K562 (cell line): ENCODE measurements around the gene PSG5. TPM values are rescaled to one million over a fixed set of nuclear protein-coding genes. Genes with fewer than 3 reads are reported as not detected.

Experiments used
- ATAC-seq: fragments of 200-7000 bp; cut with Tn5 transposase; 3 replicates; pipeline ENCODE4 v1.9.1; 2020; ENCODE audit warnings: moderate library complexity
- BruUV-seq: library from RNA; stranded (reverse); fragments of 400-500 nt; replicated peaks from 2 replicates; lab custom pipeline; 2021; lab: Mats Ljungman, UMichigan
- CTCF ChIA-PET: fragments of 300-600 bp; formaldehyde crosslinking; extraction: SDS; loops from one replicate; lab custom pipeline; 2021; ENCODE audit warnings: low intra/inter-chr PET ratio; lab: Yijun Ruan, JAX
- POLR2A ChIA-PET: fragments of 300-600, 350-650 bp; sonication (Branson Sonifier 250); formaldehyde crosslinking; extraction: SDS; loops from one replicate; lab custom pipeline; 2021; ENCODE audit warnings: antibody characterized with exemption, inconsistent platforms; lab: Yijun Ruan, JAX
- DNase-seq, 4 experiments: peaks; one replicate each; pipeline versions ENCODE4 v3.0.0 to v3.0.0-alpha.2; 2011 to 2018; ENCODE audit warnings: low spot score in 3 of 4, mixed read lengths in 3 of 4; ENCODE audit errors: extremely low read depth in 1 of 4
- FAIRE-seq: peaks from 2 replicates; lab custom pipeline; 2011; peaks lifted over from hg19 to GRCh38; lab: Jason Lieb, UNC
- H2AFZ ChIP-seq: 2 replicates; pipeline ENCODE4 v1.6.0; 2011; ENCODE audit warnings: low read depth, low read length, control low read depth, inconsistent platforms
- H3K27ac ChIP-seq: fragments of 200-600 bp; 3 replicates; pipeline ENCODE4 v1.8.0; 2011; ENCODE audit warnings: low read depth, mild to moderate bottlenecking, control low read depth, inconsistent platforms, low read length, moderate library complexity, mixed read lengths; ENCODE audit errors: extremely low read depth
- H3K27me3 ChIP-seq, 2 experiments: fragments of 300-600 bp in 1 of 2; 2 replicates in 1 of 2; 3 replicates in 1 of 2; pipeline versions ENCODE4 v1.6.0 to v1.8.0; 2011; ENCODE audit warnings: inconsistent platforms in 2 of 2, low read length in 2 of 2, mild to moderate bottlenecking in 1 of 2, mixed read lengths in 1 of 2, moderate library complexity in 1 of 2; ENCODE audit not compliant: control insufficient read depth in 2 of 2, insufficient read depth in 2 of 2
- H3K36me3 ChIP-seq: fragments of 300-600 bp; 3 replicates; pipeline ENCODE4 v1.8.0; 2011; ENCODE audit warnings: mild to moderate bottlenecking, low read length, inconsistent platforms; ENCODE audit not compliant: control insufficient read depth, insufficient read depth
- H3K4me1 ChIP-seq, 2 experiments: fragments of 200-600 bp in 1 of 2; replicated peaks in 1 of 2; 2 replicates in 1 of 2; 3 replicates in 1 of 2; pipeline versions ENCODE4 v1.5.1 to v1.8.0; 2011; ENCODE audit warnings: inconsistent platforms in 2 of 2, low read length in 2 of 2, mild to moderate bottlenecking in 1 of 2, mixed read lengths in 1 of 2, moderate library complexity in 1 of 2; ENCODE audit not compliant: control insufficient read depth in 2 of 2, insufficient read depth in 2 of 2
- H3K4me2 ChIP-seq: 2 replicates; pipeline ENCODE4 v1.6.1; 2011; ENCODE audit warnings: low read length, control low read depth, inconsistent platforms, mixed read lengths; ENCODE audit not compliant: insufficient read depth
- H3K4me3 ChIP-seq: fragments of 200-600 bp; sonication (generic), shearing (Covaris generic); 2 replicates; pipeline ENCODE4 v1.5.1; 2016; ENCODE audit warnings: control low read depth, inconsistent platforms
- H3K79me2 ChIP-seq: fragments of 200-600 bp; 3 replicates; pipeline ENCODE4 v1.8.0; 2011; ENCODE audit warnings: low read length, inconsistent platforms; ENCODE audit not compliant: control insufficient read depth, insufficient read depth
- H3K9ac ChIP-seq, 2 experiments: 2 replicates each; pipeline versions ENCODE4 v1.6.0 to v1.6.1; 2011; ENCODE audit warnings: low read depth in 2 of 2, low read length in 2 of 2, control low read depth in 1 of 2, inconsistent platforms in 1 of 2, mild to moderate bottlenecking in 1 of 2, mixed read lengths in 1 of 2; ENCODE audit not compliant: insufficient read depth in 1 of 2
- H3K9me1 ChIP-seq: one replicate; pipeline ENCODE4 v1.6.0; 2011; ENCODE audit warnings: inconsistent platforms, mild to moderate bottlenecking, low read length, moderate library complexity; ENCODE audit not compliant: control insufficient read depth, insufficient read depth
- H3K9me3 ChIP-seq: replicated peaks from 2 replicates; pipeline ENCODE4 v1.5.1; 2011; ENCODE audit warnings: low read depth, low read length, inconsistent platforms; ENCODE audit not compliant: control insufficient read depth, insufficient read depth
- H4K20me1 ChIP-seq: replicated peaks from 2 replicates; pipeline ENCODE4 v1.6.1; 2011; ENCODE audit warnings: low read length, inconsistent platforms, mixed read lengths; ENCODE audit not compliant: control insufficient read depth, insufficient read depth
- ARHGAP35 ChIP-seq: fragments of 450-650 bp; IDR thresholded peaks from 2 replicates; pipeline ENCODE4 v1.6.1; 2018; ENCODE audit not compliant: partially characterized antibody
- GATAD2B ChIP-seq: fragments of 450-650 bp; IDR thresholded peaks from 2 replicates; pipeline ENCODE4 v1.6.1; 2017; ENCODE audit warnings: mild to moderate bottlenecking, borderline replicate concordance
- GTF3C2 ChIP-seq: IDR thresholded peaks from 3 replicates; pipeline ENCODE4 v1.6.1; 2011; ENCODE audit warnings: borderline replicate concordance, mild to moderate bottlenecking, moderate library complexity; ENCODE audit not compliant: insufficient read length; ENCODE audit errors: extremely low read depth
- LARP7 ChIP-seq: fragments of 450-650 bp; IDR thresholded peaks from 2 replicates; pipeline ENCODE4 v1.6.1; 2016
- REST ChIP-seq, 2 experiments: fragments of 450-650 bp; formaldehyde crosslinking in 1 of 2; IDR thresholded peaks; 2 replicates each; pipeline versions ENCODE4 v1.4.0 to v1.6.1; 2014 to 2020; ENCODE audit warnings: mild to moderate bottlenecking in 2 of 2, borderline replicate concordance in 1 of 2, low read depth in 1 of 2
- SAP30 ChIP-seq: fragments of 200-600 bp; sonication (generic); IDR thresholded peaks from 2 replicates; pipeline ENCODE4 v1.6.1; 2012; ENCODE audit warnings: borderline replicate concordance, low read depth, mild to moderate bottlenecking, moderate library complexity, low read length, control low read depth, inconsistent platforms; ENCODE audit not compliant: insufficient read depth, poor library complexity, severe bottlenecking
- SMC3 ChIP-seq: conservative IDR thresholded peaks from 2 replicates; pipeline ENCODE4 v1.6.1; 2011; ENCODE audit warnings: low read depth, low read length, improper control_type of control experiment; ENCODE audit not compliant: insufficient read depth
- SP1 ChIP-seq: sonication (generic); formaldehyde crosslinking; IDR thresholded peaks from 2 replicates; pipeline ENCODE4 v1.8.1; 2022; ENCODE audit warnings: mild to moderate bottlenecking, missing genetic modification reagents
- ZBTB7A ChIP-seq: IDR thresholded peaks from 2 replicates; pipeline ENCODE4 v1.6.1; 2011; ENCODE audit warnings: low read depth, mild to moderate bottlenecking, low read length, moderate library complexity, borderline replicate concordance; ENCODE audit not compliant: control insufficient read depth
- ZNF780A ChIP-seq: fragments of 250-450 bp; sonication (Bioruptor Pico); IDR thresholded peaks from 2 replicates; pipeline ENCODE4 v1.5.0; 2021; ENCODE audit warnings: mild to moderate bottlenecking
- WGBS: fragments of 100-300 bp; shearing (Covaris generic); methylation state at CpG from one replicate; pipeline ENCODE4 v1.1.6; 2016; ENCODE audit warnings: low coverage, mixed read lengths; ENCODE audit not compliant: insufficient coverage; ENCODE audit errors: missing lambda C conversion rate; 5-methylcytosine and 5-hydroxymethylcytosine counted together
- in situ Hi-C: fragments of 300-500 bp; cut with MboI; formaldehyde crosslinking; loops from 4 replicates; pipeline ENCODE4 v1.15.0; 2018; ENCODE audit warnings: inconsistent platforms, mixed read lengths
- intact Hi-C: fragments of 100-400 bp; cut with micrococcal nuclease; formaldehyde crosslinking; loops from 2 replicates; pipeline ENCODE4 v1.14.2; 2022
- polyA plus RNA-seq, 8 experiments: library from polyadenylated mRNA; depleted of rRNA in 4 of 8; stranded (reverse) in 5 of 8; unstranded in 3 of 8; fragments of >200 nt; fragmentation: Nextera tagmentation in 2 of 8; fragmentation: Illumina TruSeq in 1 of 8; extraction: Ambion mirVana in 2 of 8; extraction: Trizol in 1 of 8; gene quantifications; 2 replicates each; pipeline versions ENCODE4 v1.2.1 to v1.2.3, GENCODE V29; 2011 to 2014; ENCODE audit warnings: inconsistent platforms in 1 of 8, missing spikeins in 1 of 8
- total RNA-seq, 7 experiments: library from RNA; depleted of rRNA in 6 of 7; stranded (reverse); fragments of >200 nt in 6 of 7; fragmentation: Illumina TruSeq in 2 of 7; extraction: Trizol in 2 of 7; gene quantifications; 2 replicates each; pipeline versions ENCODE4 v1.2.1 to v1.2.3, GENCODE V29; 2011 to 2021; ENCODE audit warnings: low replicate concordance in 1 of 7

The PSG5 gene
- total and polyA plus RNA-seq, 9 of the 15 experiments (the other 6 are each of a cell fraction or from before 2014, with no cell fraction given): not detected

- H3K27me3 ChIP-seq: no peaks in the 10 kb centered on the region
- intact Hi-C loops: no loop called here
- H3K9me1 ChIP-seq: no peaks in the 10 kb centered on the region
- DNase-seq (peak in 2 of 4 experiments; percentile 6 to 46), FAIRE-seq (no peak), ATAC-seq (peak; percentile 79)
- H3K4me3 ChIP-seq: no peak overlapping the region
- no peaks in the 10 kb centered on the region for H3K79me2 ChIP-seq
- no peak overlapping the region for H2AFZ ChIP-seq
- H3K9me3 ChIP-seq: no peaks in the 10 kb centered on the region
- H3K4me2 ChIP-seq: no peak overlapping the region
- ChIA-PET CTCF (interaction anchor here (1.1 to 1.3 kb wide), 2 partner anchors 33 to 87 kb away, joined by 5 read pairs; no protein-coding TSS in a partner anchor), POLR2A (no interaction called here)
- in situ Hi-C loops: no loop called here
- no peak overlapping the region for H3K9ac ChIP-seq
- H3K4me1 ChIP-seq: no peaks in the 10 kb centered on the region
- BruUV-seq: no TSS peak
- no peaks in the 10 kb centered on the region for H4K20me1 ChIP-seq
- 0% methylated on average over 2 of the region's 2 CpGs for WGBS
- no peak overlapping the region for H3K27ac ChIP-seq
- H3K36me3 ChIP-seq: no peaks in the 10 kb centered on the region
- no peak for TF ChIP-seq SP1 (CRISPR knock-in tag)
- no peak for TF ChIP-seq LARP7
- peak; percentile 40; the same call in 1 of the 2 replicates for TF ChIP-seq REST (IDR thresholded peaks at IDR 0.05; ENCODE audit: borderline replicate concordance)
- no peak for TF ChIP-seq REST (CRISPR knock-in tag; IDR thresholded peaks at IDR 0.05; ENCODE audit: low read depth)
- 0 out of 2 replicates have a peak, but pooled peaks have one; percentile 30 for TF ChIP-seq SMC3
- TF ChIP-seq GATAD2B: no peak
- no peak for TF ChIP-seq ARHGAP35
- TF ChIP-seq ZNF780A (CRISPR knock-in tag): no peak
- TF ChIP-seq GTF3C2: no peak
- no peak for TF ChIP-seq SAP30
- TF ChIP-seq ZBTB7A: no peak
Measured at GRCh38 chr19:43229315-43229714, 43.0 kb upstream of the PSG5 start.
